GM12878 (cell line): ENCODE measurements around the gene LGALS3BP. TPM values are rescaled to one million over a fixed set of nuclear protein-coding genes. Genes with fewer than 3 reads are reported as not detected.

Experiments
- ATAC-seq: fragments of 200-7000 bp; cut with Tn5 transposase; 3 replicates; pipeline ENCODE4 v1.9.1; 2020; ENCODE audit warnings: mild to moderate bottlenecking, moderate library complexity
- BruUV-seq: library from RNA; stranded (reverse); fragments of 400-500 nt; replicated peaks from 2 replicates; lab custom pipeline; 2021; lab: Mats Ljungman, UMichigan
- CTCF ChIA-PET: fragments of 300-600 bp; sonication (Branson Sonifier 250); formaldehyde crosslinking; extraction: SDS; loops from one replicate; lab custom pipeline; 2021; ENCODE audit warnings: inconsistent platforms; lab: Yijun Ruan, JAX
- POLR2A ChIA-PET: fragments of 350-600 bp; formaldehyde crosslinking; extraction: SDS; loops from one replicate; lab custom pipeline; 2021; ENCODE audit warnings: inconsistent platforms; lab: Charles Lee
- RAD21 ChIA-PET: fragments of 300-600 bp; sonication (Branson Sonifier 250); formaldehyde crosslinking; loops from one replicate; lab custom pipeline; 2023; ENCODE audit warnings: antibody characterized with exemption; ENCODE audit not compliant: unreplicated experiment; lab: Charles Lee
- SMC1A ChIA-PET: fragments of 300-600 bp; sonication (Branson Sonifier 250); formaldehyde crosslinking; loops from one replicate; lab custom pipeline; 2023; ENCODE audit not compliant: unreplicated experiment, uncharacterized antibody; lab: Charles Lee
- DNase-seq: peaks from one replicate; pipeline ENCODE4 v3.0.0-alpha.2; 2011; ENCODE audit warnings: low read depth, low spot score
- FAIRE-seq: peaks from 3 replicates; lab custom pipeline; 2011; peaks lifted over from hg19 to GRCh38; lab: Jason Lieb, UNC
- H2AFZ ChIP-seq: 2 replicates; pipeline ENCODE4 v1.6.0; 2011; ENCODE audit warnings: low read depth, low read length, control low read depth; ENCODE audit not compliant: control insufficient read depth
- H3K27ac ChIP-seq: 2 replicates; pipeline ENCODE4 v1.5.1; 2011; ENCODE audit warnings: control low read depth; ENCODE audit not compliant: control insufficient read depth, insufficient read depth
- H3K27me3 ChIP-seq, 2 experiments: replicated peaks in 1 of 2; 2 replicates each; pipeline versions ENCODE4 v1.6.0 to v1.6.1; 2011; ENCODE audit warnings: low read length in 1 of 2; ENCODE audit not compliant: control insufficient read depth in 2 of 2, insufficient read depth in 2 of 2
- H3K36me3 ChIP-seq, 2 experiments: 2 replicates each; pipeline ENCODE4 v1.5.1; 2011; ENCODE audit warnings: low read length in 1 of 2; ENCODE audit not compliant: control insufficient read depth in 2 of 2, insufficient read depth in 2 of 2
- H3K4me1 ChIP-seq: 2 replicates; pipeline ENCODE4 v1.6.1; 2011; ENCODE audit warnings: mild to moderate bottlenecking, low read length, moderate library complexity, mixed read lengths; ENCODE audit not compliant: control insufficient read depth, insufficient read depth
- H3K4me2 ChIP-seq: 2 replicates; pipeline ENCODE4 v1.6.0; 2011; ENCODE audit warnings: control low read depth; ENCODE audit not compliant: control insufficient read depth, insufficient read depth
- H3K4me3 ChIP-seq: fragments of 200-600 bp; sonication (generic); 2 replicates; pipeline ENCODE4 v1.5.1; 2016
- H3K79me2 ChIP-seq: 2 replicates; pipeline ENCODE4 v1.6.0; 2011; ENCODE audit warnings: low read length; ENCODE audit not compliant: control insufficient read depth, insufficient read depth
- H3K9ac ChIP-seq: 2 replicates; pipeline ENCODE4 v1.8.0; 2011; ENCODE audit warnings: low read length, control low read depth, mixed read lengths; ENCODE audit not compliant: control insufficient read depth, insufficient read depth
- H3K9me3 ChIP-seq: replicated peaks from 3 replicates; pipeline ENCODE4 v1.5.1; 2011; ENCODE audit warnings: mild to moderate bottlenecking, low read length; ENCODE audit not compliant: control insufficient read depth, insufficient read depth
- H4K20me1 ChIP-seq: 2 replicates; pipeline ENCODE4 v1.6.0; 2011; ENCODE audit not compliant: control insufficient read depth, insufficient read depth
- ASH2L ChIP-seq: fragments of 300-600, 200-600 bp; sonication (generic); IDR thresholded peaks from 2 replicates; pipeline ENCODE4 v1.6.1; 2017; ENCODE audit warnings: low read depth, mild to moderate bottlenecking, borderline replicate concordance
- HDGF ChIP-seq: fragments of 450-650 bp; IDR thresholded peaks from 2 replicates; pipeline ENCODE4 v1.6.1; 2016; ENCODE audit warnings: antibody characterized with exemption
- MEF2B ChIP-seq: fragments of 450-650 bp; IDR thresholded peaks from 2 replicates; pipeline ENCODE4 v1.6.1; 2018; ENCODE audit warnings: mild to moderate bottlenecking, moderate library complexity; ENCODE audit not compliant: partially characterized antibody, poor library complexity, severe bottlenecking
- POU2F2 ChIP-seq: IDR thresholded peaks from 3 replicates; pipeline ENCODE4 v1.6.1; 2011; ENCODE audit warnings: low read depth, mild to moderate bottlenecking, low read length, borderline replicate concordance
- RELA ChIP-seq: fragments of 450-650 bp; IDR thresholded peaks from 2 replicates; pipeline ENCODE4 v1.8.0; 2014; ENCODE audit warnings: borderline replicate concordance; ENCODE audit not compliant: partially characterized antibody
- SPI1 ChIP-seq: IDR thresholded peaks from 2 replicates; pipeline ENCODE4 v1.6.1; 2011; ENCODE audit warnings: low read depth, mild to moderate bottlenecking, low read length, moderate library complexity, borderline replicate concordance; ENCODE audit not compliant: insufficient read depth
- SREBF2 ChIP-seq: IDR thresholded peaks from 2 replicates; pipeline ENCODE4 v1.6.1; 2012; ENCODE audit warnings: mild to moderate bottlenecking, low read length
- SUPT20H ChIP-seq: IDR thresholded peaks from 2 replicates; pipeline ENCODE4 v1.6.1; 2011; ENCODE audit warnings: low read depth, mild to moderate bottlenecking, low read length, moderate library complexity, borderline replicate concordance; ENCODE audit not compliant: control insufficient read depth
- WGBS: methylation state at CpG from one replicate; pipeline ENCODE4 v1.1.6; 2016; ENCODE audit warnings: low lambda C conversion rate; ENCODE audit not compliant: insufficient replicate concordance, insufficient coverage; ENCODE audit errors: missing lambda C conversion rate; 5-methylcytosine and 5-hydroxymethylcytosine counted together
- in situ Hi-C: fragments of 300-500 bp; cut with MboI; formaldehyde crosslinking; loops from 9 replicates; pipeline ENCODE4 v1.14.3; 2018; ENCODE audit warnings: mixed read lengths
- intact Hi-C: fragments of 100-400 bp; cut with micrococcal nuclease; formaldehyde crosslinking; loops from one replicate; pipeline ENCODE4 v1.14.2; 2022; ENCODE audit not compliant: unreplicated experiment
- polyA plus RNA-seq, 11 experiments: library from polyadenylated mRNA; depleted of rRNA in 4 of 11; unstranded in 6 of 11; stranded (reverse) in 5 of 11; fragments of >200 nt; fragmentation: Nextera tagmentation in 4 of 11; fragmentation: Illumina TruSeq in 1 of 11; extraction: Ambion mirVana in 4 of 11; extraction: Trizol in 1 of 11; gene quantifications; 1 replicate in 1 of 11; 2 replicates in 10 of 11; pipeline versions ENCODE4 v1.2.1 to v1.2.3, GENCODE V29; 2011 to 2016; ENCODE audit warnings: inconsistent platforms in 2 of 11, missing spikeins in 2 of 11, low read depth in 1 of 11
- total RNA-seq, 4 experiments: library from RNA; depleted of rRNA in 3 of 4; stranded (reverse); fragments of >200 nt in 3 of 4; fragmentation: Illumina TruSeq in 1 of 4; extraction: Trizol in 1 of 4; gene quantifications; 2 replicates each; pipeline versions ENCODE4 v1.2.1 to v1.2.3, GENCODE V29; 2013 to 2021
- TF ChIP-seq, protein P1 (sequence below): IDR thresholded peaks from 2 replicates; pipeline ENCODE4 v1.6.1; 2012; ENCODE audit warnings: improper control_type of control experiment, low read depth, low read length; ENCODE audit not compliant: insufficient replicate concordance

LGALS3BP gene
- total and polyA plus RNA-seq, 10 of the 15 experiments (the other 5 are each of a cell fraction or from before 2014, with no cell fraction given), result 0.52 to 5.2 (median 1.9) TPM

DNA sequence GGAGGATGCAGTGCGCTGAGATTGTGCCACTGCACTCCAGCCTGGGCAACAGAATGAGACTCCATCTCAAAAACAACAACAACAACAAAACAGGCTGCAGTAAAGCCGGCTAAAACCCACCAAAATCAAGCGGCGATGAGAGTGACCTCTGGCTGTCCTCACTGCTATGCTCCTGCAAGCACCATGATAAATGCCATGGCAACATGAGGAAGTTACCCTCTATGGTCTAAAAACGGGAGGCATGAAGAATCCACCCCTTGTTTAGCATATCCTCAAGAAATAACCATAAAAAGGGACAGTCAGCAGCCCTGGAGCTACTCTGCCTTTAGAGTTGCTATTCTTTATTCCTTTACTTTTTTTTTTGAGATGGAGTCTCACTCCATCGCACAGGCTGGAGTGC is 8.4 kb upstream of the LGALS3BP start:
- no peak overlapping the region for H3K4me2 ChIP-seq
- WGBS, result 72% methylated on average over 6 of the region's 6 CpGs
- intact Hi-C loops, result no loop called here
- no peak for TF ChIP-seq POU2F2
- TF ChIP-seq, all 136 proteins: peak for 0
- H3K9me3 ChIP-seq, result no peaks in the 10 kb centered on the region
- H3K4me1 ChIP-seq, result peaks cover 10% of the 10 kb centered on the region; the same call in 1 of the 2 replicates
- no peak for ATAC-seq
- no peak overlapping the region for H3K9ac ChIP-seq
- H4K20me1 ChIP-seq, result peaks cover 4% of the 10 kb centered on the region; the same call in 1 of the 2 replicates
- no peak overlapping the region for H3K27ac ChIP-seq
- H2AFZ ChIP-seq, result no peak overlapping the region
- ChIA-PET POLR2A (interaction anchor here (0.7 kb wide), 1 partner anchor 120 kb away, joined by 3 read pairs; no protein-coding TSS in a partner anchor), SMC1A (no interaction called here), CTCF (interaction anchor here (0.8 kb wide), 1 partner anchor 56 kb away, joined by 5 read pairs; no protein-coding TSS in a partner anchor), RAD21 (interaction anchor here (0.8 kb wide), 1 partner anchor 22 kb away, joined by 3 read pairs; no protein-coding TSS in a partner anchor)
- H3K27me3 ChIP-seq, result no peaks in the 10 kb centered on the region
- FAIRE-seq, result no peak
- no peaks in the 10 kb centered on the region for H3K79me2 ChIP-seq
- no peak overlapping the region for H3K4me3 ChIP-seq
- in situ Hi-C loops, result no loop called here
- no TSS peak for BruUV-seq
- DNase-seq, result no peak
- H3K36me3 ChIP-seq, result peaks cover 5 to 10% of the 10 kb centered on the region in 2 experiments

DNA sequence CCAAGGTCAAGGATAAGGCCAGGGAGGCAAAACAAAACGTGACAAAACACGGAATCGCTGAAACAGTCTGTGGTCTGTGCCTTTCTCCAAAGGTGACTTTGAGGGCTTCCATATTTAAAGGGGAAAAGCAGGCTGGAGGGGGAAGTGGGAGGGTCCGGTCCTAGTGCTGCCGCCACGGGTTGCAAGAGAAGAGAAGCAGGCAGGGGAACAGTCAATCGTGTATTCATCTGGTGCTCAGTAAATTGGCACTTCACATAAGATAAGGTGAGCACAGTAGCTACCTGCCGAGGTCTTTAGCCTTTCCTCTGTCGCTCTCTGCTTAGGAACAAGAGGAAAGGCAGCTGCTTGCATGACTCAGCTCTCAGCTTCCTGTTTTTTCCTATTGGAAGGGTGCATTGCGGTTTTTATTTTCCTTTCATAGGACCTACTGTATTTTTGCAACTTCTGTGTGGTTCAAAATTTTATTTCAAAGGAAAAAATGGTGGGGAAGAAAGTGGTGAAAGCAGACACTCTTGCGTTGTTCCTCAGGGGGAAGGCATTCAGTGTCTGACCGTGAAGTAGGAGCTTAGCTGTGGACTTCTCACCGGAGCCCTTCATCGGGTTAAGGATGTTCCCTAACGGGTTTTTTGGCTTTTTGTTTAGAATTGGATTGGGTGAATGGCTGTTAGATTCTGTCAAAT is 7.1 kb upstream of the LGALS3BP start:
- Histone ChIP-seq H3K4me1 (peaks cover 10% of the 10 kb centered on the region; the same call in 1 of the 2 replicates), H3K9ac (no peak overlapping the region), H4K20me1 (no peaks in the 10 kb centered on the region), H2AFZ (no peak overlapping the region; the same call in 1 of the 2 replicates), H3K9me3 (no peaks in the 10 kb centered on the region), H3K79me2 (no peaks in the 10 kb centered on the region), H3K27ac (no peak overlapping the region), H3K27me3 (no peaks in the 10 kb centered on the region), H3K4me3 (no peak overlapping the region), H3K36me3 (peaks cover 0 to 4% of the 10 kb centered on the region in 2 experiments; a peak in 2 of 4 replicates), H3K4me2 (0 out of 2 replicates have a peak overlapping the region, but pooled peaks have one; percentile 2)
- in situ Hi-C loops, result no loop called here
- no peak for FAIRE-seq
- no peak for DNase-seq
- CTCF ChIA-PET, result interaction anchor here (1.7 to 2.1 kb wide), 3 partner anchors 10 to 54 kb away, joined by 3 to 9 read pairs (median 5); no protein-coding TSS in a partner anchor
- no peak for TF ChIP-seq RELA
- no peak for TF ChIP-seq MEF2B
- TF ChIP-seq, protein P1, sequence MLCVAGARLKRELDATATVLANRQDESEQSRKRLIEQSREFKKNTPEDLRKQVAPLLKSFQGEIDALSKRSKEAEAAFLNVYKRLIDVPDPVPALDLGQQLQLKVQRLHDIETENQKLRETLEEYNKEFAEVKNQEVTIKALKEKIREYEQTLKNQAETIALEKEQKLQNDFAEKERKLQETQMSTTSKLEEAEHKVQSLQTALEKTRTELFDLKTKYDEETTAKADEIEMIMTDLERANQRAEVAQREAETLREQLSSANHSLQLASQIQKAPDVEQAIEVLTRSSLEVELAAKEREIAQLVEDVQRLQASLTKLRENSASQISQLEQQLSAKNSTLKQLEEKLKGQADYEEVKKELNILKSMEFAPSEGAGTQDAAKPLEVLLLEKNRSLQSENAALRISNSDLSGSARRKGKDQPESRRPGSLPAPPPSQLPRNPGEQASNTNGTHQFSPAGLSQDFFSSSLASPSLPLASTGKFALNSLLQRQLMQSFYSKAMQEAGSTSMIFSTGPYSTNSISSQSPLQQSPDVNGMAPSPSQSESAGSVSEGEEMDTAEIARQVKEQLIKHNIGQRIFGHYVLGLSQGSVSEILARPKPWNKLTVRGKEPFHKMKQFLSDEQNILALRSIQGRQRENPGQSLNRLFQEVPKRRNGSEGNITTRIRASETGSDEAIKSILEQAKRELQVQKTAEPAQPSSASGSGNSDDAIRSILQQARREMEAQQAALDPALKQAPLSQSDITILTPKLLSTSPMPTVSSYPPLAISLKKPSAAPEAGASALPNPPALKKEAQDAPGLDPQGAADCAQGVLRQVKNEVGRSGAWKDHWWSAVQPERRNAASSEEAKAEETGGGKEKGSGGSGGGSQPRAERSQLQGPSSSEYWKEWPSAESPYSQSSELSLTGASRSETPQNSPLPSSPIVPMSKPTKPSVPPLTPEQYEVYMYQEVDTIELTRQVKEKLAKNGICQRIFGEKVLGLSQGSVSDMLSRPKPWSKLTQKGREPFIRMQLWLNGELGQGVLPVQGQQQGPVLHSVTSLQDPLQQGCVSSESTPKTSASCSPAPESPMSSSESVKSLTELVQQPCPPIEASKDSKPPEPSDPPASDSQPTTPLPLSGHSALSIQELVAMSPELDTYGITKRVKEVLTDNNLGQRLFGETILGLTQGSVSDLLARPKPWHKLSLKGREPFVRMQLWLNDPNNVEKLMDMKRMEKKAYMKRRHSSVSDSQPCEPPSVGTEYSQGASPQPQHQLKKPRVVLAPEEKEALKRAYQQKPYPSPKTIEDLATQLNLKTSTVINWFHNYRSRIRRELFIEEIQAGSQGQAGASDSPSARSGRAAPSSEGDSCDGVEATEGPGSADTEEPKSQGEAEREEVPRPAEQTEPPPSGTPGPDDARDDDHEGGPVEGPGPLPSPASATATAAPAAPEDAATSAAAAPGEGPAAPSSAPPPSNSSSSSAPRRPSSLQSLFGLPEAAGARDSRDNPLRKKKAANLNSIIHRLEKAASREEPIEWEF, result no peak
- TF ChIP-seq SPI1, result 0 out of 2 replicates have a peak, but pooled peaks have one; percentile 1
- TF ChIP-seq HDGF, result no peak
- TF ChIP-seq ASH2L, result no peak
- no peak for TF ChIP-seq SUPT20H
- no peak for TF ChIP-seq SREBF2
- WGBS, result 17% methylated on average over 15 of the region's 15 CpGs
- peak; percentile 41 for ATAC-seq
- RAD21 ChIA-PET, result no interaction called here
- SMC1A ChIA-PET, result no interaction called here
- intact Hi-C loops, result no loop called here
- POLR2A ChIA-PET, result no interaction called here
- TSS peak; percentile 54 for BruUV-seq
